ENCODE measurements around the gene UVSSA. TPM values are rescaled to one million over a fixed set of nuclear protein-coding genes. Genes with fewer than 3 reads are reported as not detected.

Gene UVSSA
- total RNA-seq, 1 donor from 2014 or later, result 25.5 TPM

DNA sequence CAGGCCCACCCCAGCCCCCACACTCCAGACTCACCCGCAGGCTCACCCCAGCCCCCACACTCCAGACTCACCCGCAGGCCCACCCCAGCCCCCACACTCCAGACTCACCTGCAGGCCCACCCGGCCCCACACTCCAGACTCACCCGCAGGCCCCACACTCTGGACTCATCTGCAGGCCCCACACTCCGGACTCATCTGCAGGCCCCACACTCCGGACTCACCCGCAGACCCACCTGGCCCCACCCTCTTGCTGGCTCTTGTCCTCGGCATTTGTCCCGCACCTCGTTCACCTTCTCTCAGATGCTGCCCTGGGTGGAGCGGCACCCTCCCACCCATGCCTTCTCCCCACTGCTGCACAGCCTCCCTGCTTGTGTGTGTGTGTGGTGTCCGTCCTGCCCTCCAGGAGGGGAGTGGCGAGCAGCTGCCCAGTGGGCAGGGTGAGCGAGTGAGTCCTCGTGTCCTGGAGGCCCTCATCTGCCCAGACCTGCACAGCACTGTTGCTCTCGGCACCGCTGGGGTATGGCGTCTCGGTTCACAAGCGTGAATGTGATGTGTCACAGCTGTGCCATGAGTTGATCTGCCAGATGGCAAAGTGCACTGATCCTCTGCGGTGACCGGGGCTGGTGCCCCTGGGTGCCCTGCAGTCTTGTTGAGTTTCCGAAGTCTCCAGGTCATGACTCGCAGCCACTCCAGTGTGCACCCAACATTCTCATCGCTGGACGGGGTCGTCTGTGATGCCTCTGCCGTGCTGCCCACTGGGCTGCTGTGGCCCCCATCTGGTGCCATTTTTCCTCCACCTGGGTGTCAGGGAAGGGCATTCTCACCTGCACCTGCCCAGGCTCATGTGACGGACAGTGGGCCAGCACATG is 29.6 kb upstream of the UVSSA start:
- H3K9me3 ChIP-seq, result no peaks in the 10 kb centered on the region
- DNase-seq (ENCODE audit: extremely low spot score in 2 of 2), result no peak
- H3K4me1 ChIP-seq, result peaks cover 3% of the 10 kb centered on the region
- H3K27ac ChIP-seq, result no peak overlapping the region
- intact Hi-C loops (cut with DNase I), result no loop called here
- peaks cover 0 to 57% of the 10 kb centered on the region in 2 donors for H3K36me3 ChIP-seq
- TF ChIP-seq, protein P1, sequence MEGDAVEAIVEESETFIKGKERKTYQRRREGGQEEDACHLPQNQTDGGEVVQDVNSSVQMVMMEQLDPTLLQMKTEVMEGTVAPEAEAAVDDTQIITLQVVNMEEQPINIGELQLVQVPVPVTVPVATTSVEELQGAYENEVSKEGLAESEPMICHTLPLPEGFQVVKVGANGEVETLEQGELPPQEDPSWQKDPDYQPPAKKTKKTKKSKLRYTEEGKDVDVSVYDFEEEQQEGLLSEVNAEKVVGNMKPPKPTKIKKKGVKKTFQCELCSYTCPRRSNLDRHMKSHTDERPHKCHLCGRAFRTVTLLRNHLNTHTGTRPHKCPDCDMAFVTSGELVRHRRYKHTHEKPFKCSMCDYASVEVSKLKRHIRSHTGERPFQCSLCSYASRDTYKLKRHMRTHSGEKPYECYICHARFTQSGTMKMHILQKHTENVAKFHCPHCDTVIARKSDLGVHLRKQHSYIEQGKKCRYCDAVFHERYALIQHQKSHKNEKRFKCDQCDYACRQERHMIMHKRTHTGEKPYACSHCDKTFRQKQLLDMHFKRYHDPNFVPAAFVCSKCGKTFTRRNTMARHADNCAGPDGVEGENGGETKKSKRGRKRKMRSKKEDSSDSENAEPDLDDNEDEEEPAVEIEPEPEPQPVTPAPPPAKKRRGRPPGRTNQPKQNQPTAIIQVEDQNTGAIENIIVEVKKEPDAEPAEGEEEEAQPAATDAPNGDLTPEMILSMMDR (IDR thresholded peaks at IDR 0.05), result no peak
- TF ChIP-seq POLR2A (IDR thresholded peaks at IDR 0.05) (no peak), POLR2AphosphoS5 (IDR thresholded peaks at IDR 0.05; ENCODE audit: insufficient read depth in 1 of 2, low read depth in 1 of 2) (no peak)
- H3K4me3 ChIP-seq, result no peak overlapping the region
- H3K27me3 ChIP-seq, result no peaks in the 10 kb centered on the region

DNA sequence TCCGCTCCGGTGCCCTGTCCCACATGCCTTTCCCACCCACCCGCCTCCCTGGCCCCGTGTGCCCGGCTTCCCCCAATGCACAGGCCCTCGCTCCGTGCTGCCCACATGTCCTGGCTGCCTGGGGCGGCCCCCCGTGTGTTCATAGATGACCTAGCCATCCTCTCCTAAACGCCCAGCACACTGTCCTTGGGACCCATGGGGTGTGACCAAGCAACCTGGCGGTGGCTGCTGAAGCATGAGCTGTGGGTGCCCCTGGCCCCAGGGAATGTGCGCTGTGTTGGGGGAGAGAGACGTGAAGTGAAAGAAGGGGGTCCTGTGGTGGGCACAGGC is 29.0 kb upstream of the UVSSA start:
- Histone ChIP-seq H3K36me3 (peaks cover 0 to 52% of the 10 kb centered on the region in 2 donors), H3K9me3 (no peaks in the 10 kb centered on the region), H3K4me3 (no peak overlapping the region), H3K27ac (no peak overlapping the region), H3K4me1 (peaks cover 3% of the 10 kb centered on the region), H3K27me3 (no peaks in the 10 kb centered on the region)
- no peak for TF ChIP-seq POLR2AphosphoS5 (IDR thresholded peaks at IDR 0.05; ENCODE audit: insufficient read depth in 1 of 2, low read depth in 1 of 2)
- no peak for TF ChIP-seq POLR2A (IDR thresholded peaks at IDR 0.05)
- TF ChIP-seq, protein P1 (IDR thresholded peaks at IDR 0.05), result no peak
- intact Hi-C loops (cut with DNase I), result no loop called here
- DNase-seq (ENCODE audit: extremely low spot score in 2 of 2), result no peak

DNA sequence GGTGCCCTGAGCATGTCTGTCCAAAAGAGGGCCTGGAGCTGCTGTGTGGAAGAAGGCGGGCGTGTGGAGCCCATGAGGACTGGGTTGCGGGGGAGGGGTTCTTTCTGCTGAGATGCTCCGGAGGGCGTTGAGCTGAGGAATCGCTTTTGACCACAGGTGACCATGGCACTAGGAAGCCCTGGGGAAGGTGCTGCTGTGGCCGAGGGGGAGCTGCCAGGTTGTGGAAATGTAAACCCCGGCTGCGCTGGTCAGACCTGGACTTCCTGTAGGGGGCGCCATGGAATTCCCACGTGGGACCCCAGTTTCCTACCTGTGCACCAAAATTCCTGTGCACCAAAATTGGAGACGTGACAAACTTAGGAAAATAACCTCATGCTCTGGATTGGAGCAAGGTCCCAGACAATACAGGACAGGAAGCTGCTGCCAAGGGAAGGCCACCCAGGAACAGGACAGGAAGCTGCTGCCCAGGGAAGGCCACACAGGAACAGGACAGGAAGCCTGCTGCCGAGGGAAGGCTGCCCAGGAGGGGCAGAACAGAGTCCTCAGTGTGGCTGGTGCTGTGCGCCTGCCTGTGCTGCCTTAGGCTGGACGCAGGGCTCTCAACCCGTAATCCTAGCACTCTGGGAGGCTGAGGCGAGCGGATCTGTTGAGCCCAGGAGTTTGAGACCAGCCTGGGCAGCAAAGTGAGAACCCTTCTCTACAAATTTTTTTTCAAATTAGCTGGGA is 28.4 kb upstream of the UVSSA start:
- no peak overlapping the region for H3K27ac ChIP-seq
- no peaks in the 10 kb centered on the region for H3K9me3 ChIP-seq
- no peak for TF ChIP-seq POLR2AphosphoS5 (IDR thresholded peaks at IDR 0.05; ENCODE audit: insufficient read depth in 1 of 2, low read depth in 1 of 2)
- TF ChIP-seq, protein P1 (IDR thresholded peaks at IDR 0.05), result no peak
- peaks cover 0 to 49% of the 10 kb centered on the region in 2 donors for H3K36me3 ChIP-seq
- intact Hi-C loops (cut with DNase I), result no loop called here
- DNase-seq (ENCODE audit: extremely low spot score in 2 of 2), result no peak
- H3K27me3 ChIP-seq, result no peaks in the 10 kb centered on the region
- peaks cover 3% of the 10 kb centered on the region for H3K4me1 ChIP-seq
- H3K4me3 ChIP-seq, result no peak overlapping the region

DNA sequence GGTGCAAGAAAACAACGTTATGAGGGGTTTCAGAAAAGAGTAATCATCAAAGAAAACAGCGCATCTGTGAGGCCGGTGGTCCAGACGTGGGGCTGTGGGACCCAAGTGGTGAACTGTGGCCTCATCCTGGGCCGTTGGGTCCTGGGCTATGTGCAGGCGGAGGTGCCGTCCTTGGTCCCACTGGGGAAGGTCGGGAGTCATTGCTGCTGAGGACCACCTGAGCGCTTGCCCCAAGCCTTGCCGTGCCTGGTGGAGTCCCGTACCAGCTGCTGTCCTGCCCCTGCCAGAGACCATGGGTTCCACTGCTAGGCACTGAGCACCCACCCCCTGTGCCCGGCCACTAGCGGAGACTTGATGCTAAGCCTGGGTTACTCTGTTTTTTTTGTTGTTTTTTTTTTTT is 25.5 kb upstream of the UVSSA start:
- TF ChIP-seq, protein P1 (IDR thresholded peaks at IDR 0.05), result no peak
- TF ChIP-seq POLR2A (IDR thresholded peaks at IDR 0.05) (no peak), POLR2AphosphoS5 (IDR thresholded peaks at IDR 0.05; ENCODE audit: insufficient read depth in 1 of 2, low read depth in 1 of 2) (no peak)
- no peaks in the 10 kb centered on the region for H3K9me3 ChIP-seq
- peaks cover 3% of the 10 kb centered on the region for H3K4me1 ChIP-seq
- no peaks in the 10 kb centered on the region for H3K27me3 ChIP-seq
- no peak overlapping the region for H3K4me3 ChIP-seq
- no peak overlapping the region for H3K27ac ChIP-seq
- intact Hi-C loops (cut with DNase I), result no loop called here
- peaks cover 0 to 36% of the 10 kb centered on the region in 2 donors for H3K36me3 ChIP-seq
- DNase-seq (ENCODE audit: extremely low spot score in 2 of 2), result no peak

Measured in vagina (tissue), 2 donors.